ENCODE measurements around the gene PNPLA3. TPM values are rescaled to one million over a fixed set of nuclear protein-coding genes. Genes with fewer than 3 reads are reported as not detected.

The PNPLA3 gene
- total RNA-seq, 2 donors from 2014 or later: 0.14 to 0.28 TPM

GRCh38 chr22:43980996-43981395 is 57.4 kb downstream of the PNPLA3 start:
- no peak for TF ChIP-seq POLR2A (IDR thresholded peaks at IDR 0.05)
- TF ChIP-seq POLR2AphosphoS5 (IDR thresholded peaks at IDR 0.05): no peak
- TF ChIP-seq CTCF (IDR thresholded peaks at IDR 0.05): no peak
- no peaks in the 10 kb centered on the region for H3K27me3 ChIP-seq (replicated peaks; ENCODE audit: insufficient read depth)
- no peaks in the 10 kb centered on the region for H3K9me3 ChIP-seq
- H3K4me1 ChIP-seq (replicated peaks): no peaks in the 10 kb centered on the region
- no peak for DNase-seq (ENCODE audit: low spot score)
- intact Hi-C loops (cut with DNase I): no loop called here
- no peak overlapping the region for H3K27ac ChIP-seq
- no peak overlapping the region for H3K4me3 ChIP-seq
- 93% methylated on average over 17 of the region's 17 CpGs for WGBS
- H3K36me3 ChIP-seq: peaks cover 6 to 7% of the 10 kb centered on the region in 2 donors

- no peaks in the 10 kb centered on the region for H3K27me3 ChIP-seq (replicated peaks; ENCODE audit: insufficient read depth)
- DNase-seq (ENCODE audit: low spot score): no peak
- no peaks in the 10 kb centered on the region for H3K4me1 ChIP-seq (replicated peaks)
- no peaks in the 10 kb centered on the region for H3K9me3 ChIP-seq
- WGBS: 95% methylated on average over 16 of the region's 16 CpGs
- no peak for TF ChIP-seq CTCF (IDR thresholded peaks at IDR 0.05)
- TF ChIP-seq POLR2AphosphoS5 (IDR thresholded peaks at IDR 0.05): no peak
- no peak for TF ChIP-seq POLR2A (IDR thresholded peaks at IDR 0.05)
- intact Hi-C loops (cut with DNase I): no loop called here
- no peak overlapping the region for H3K27ac ChIP-seq
- H3K36me3 ChIP-seq: peaks cover 0 to 3% of the 10 kb centered on the region in 2 donors
- H3K4me3 ChIP-seq: no peak overlapping the region
Observed at GRCh38 chr22:43983808-43984207, 60.2 kb downstream of the PNPLA3 start.

- DNase-seq (ENCODE audit: low spot score): no peak
- TF ChIP-seq POLR2AphosphoS5 (IDR thresholded peaks at IDR 0.05) (no peak), CTCF (IDR thresholded peaks at IDR 0.05) (no peak), POLR2A (IDR thresholded peaks at IDR 0.05) (no peak)
- H3K27me3 ChIP-seq (replicated peaks; ENCODE audit: insufficient read depth): no peaks in the 10 kb centered on the region
- no peaks in the 10 kb centered on the region for H3K4me1 ChIP-seq (replicated peaks)
- peaks cover 0 to 3% of the 10 kb centered on the region in 2 donors for H3K36me3 ChIP-seq
- intact Hi-C loops (cut with DNase I): no loop called here
- H3K4me3 ChIP-seq: no peak overlapping the region
- no peak overlapping the region for H3K27ac ChIP-seq
- WGBS: 77% methylated on average over 12 of the region's 12 CpGs
- H3K9me3 ChIP-seq: no peaks in the 10 kb centered on the region
Observed at GRCh38 chr22:43985532-43985931, 61.9 kb downstream of the PNPLA3 start.

- no peak for TF ChIP-seq POLR2AphosphoS5 (IDR thresholded peaks at IDR 0.05)
- TF ChIP-seq POLR2A (IDR thresholded peaks at IDR 0.05): no peak
- no peak for TF ChIP-seq CTCF (IDR thresholded peaks at IDR 0.05)
- peaks cover 0 to 10% of the 10 kb centered on the region in 2 donors for H3K36me3 ChIP-seq
- no peak overlapping the region for H3K4me3 ChIP-seq
- no peaks in the 10 kb centered on the region for H3K4me1 ChIP-seq (replicated peaks)
- 64% methylated on average over 8 of the region's 8 CpGs for whole genome bisulfite sequencing
- intact Hi-C loops (cut with DNase I): no loop called here
- H3K27ac ChIP-seq: no peak overlapping the region
- H3K27me3 ChIP-seq (replicated peaks; ENCODE audit: insufficient read depth): no peaks in the 10 kb centered on the region
- H3K9me3 ChIP-seq: no peaks in the 10 kb centered on the region
- no peak for DNase-seq (ENCODE audit: low spot score)
Observed at GRCh38 chr22:43988116-43988820, 64.7 kb downstream of the PNPLA3 start.

- Histone ChIP-seq H3K36me3 (peaks cover 0 to 10% of the 10 kb centered on the region in 2 donors), H3K27me3 (replicated peaks; ENCODE audit: insufficient read depth) (no peaks in the 10 kb centered on the region), H3K4me1 (replicated peaks) (no peaks in the 10 kb centered on the region), H3K27ac (no peak overlapping the region), H3K9me3 (no peaks in the 10 kb centered on the region), H3K4me3 (no peak overlapping the region)
- TF ChIP-seq POLR2AphosphoS5 (IDR thresholded peaks at IDR 0.05) (no peak), CTCF (IDR thresholded peaks at IDR 0.05) (no peak), POLR2A (IDR thresholded peaks at IDR 0.05) (no peak)
- intact Hi-C loops (cut with DNase I): no loop called here
- no peak for DNase-seq (ENCODE audit: low spot score)
- WGBS: 96% methylated on average over 10 of the region's 10 CpGs
Observed at GRCh38 chr22:43988960-43989359, 65.4 kb downstream of the PNPLA3 start.
